ENCODE results near the gene ATP2A1.

The ATP2A1 gene

DNA sequence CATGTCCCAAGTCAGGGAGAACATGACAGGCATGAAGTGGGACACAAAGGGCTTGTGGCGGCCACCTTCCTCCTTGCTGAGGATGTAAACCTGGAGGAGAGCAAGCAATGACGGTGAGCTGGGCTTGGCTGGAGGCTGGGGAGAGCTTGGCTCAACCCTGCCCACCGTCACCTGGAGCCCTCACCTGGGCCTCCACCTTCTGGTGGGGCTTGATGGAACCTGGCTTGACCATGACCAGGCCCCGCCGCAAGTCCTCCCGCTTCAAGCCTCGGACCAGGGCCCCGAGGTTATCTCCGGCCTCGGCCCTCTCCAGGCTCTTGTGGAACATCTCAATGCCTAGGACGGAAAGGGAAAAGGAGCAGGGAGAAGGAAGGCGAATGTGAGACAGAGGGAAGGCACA is 34.5 kb upstream of the ATP2A1 start:
- H3F3A ChIP-seq (ENCODE audit: insufficient read depth, low read length): 0 out of 2 replicates have a peak, but pooled peaks cover 2% of the 10 kb centered on the region
- no peaks in the 10 kb centered on the region for H3K9me3 ChIP-seq (ENCODE audit: low read length)
- no peaks in the 10 kb centered on the region for H4K20me1 ChIP-seq (ENCODE audit: insufficient read depth, low read length)
- TF ChIP-seq, protein P1, sequence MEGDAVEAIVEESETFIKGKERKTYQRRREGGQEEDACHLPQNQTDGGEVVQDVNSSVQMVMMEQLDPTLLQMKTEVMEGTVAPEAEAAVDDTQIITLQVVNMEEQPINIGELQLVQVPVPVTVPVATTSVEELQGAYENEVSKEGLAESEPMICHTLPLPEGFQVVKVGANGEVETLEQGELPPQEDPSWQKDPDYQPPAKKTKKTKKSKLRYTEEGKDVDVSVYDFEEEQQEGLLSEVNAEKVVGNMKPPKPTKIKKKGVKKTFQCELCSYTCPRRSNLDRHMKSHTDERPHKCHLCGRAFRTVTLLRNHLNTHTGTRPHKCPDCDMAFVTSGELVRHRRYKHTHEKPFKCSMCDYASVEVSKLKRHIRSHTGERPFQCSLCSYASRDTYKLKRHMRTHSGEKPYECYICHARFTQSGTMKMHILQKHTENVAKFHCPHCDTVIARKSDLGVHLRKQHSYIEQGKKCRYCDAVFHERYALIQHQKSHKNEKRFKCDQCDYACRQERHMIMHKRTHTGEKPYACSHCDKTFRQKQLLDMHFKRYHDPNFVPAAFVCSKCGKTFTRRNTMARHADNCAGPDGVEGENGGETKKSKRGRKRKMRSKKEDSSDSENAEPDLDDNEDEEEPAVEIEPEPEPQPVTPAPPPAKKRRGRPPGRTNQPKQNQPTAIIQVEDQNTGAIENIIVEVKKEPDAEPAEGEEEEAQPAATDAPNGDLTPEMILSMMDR (IDR thresholded peaks at IDR 0.05; ENCODE audit: low read length): no peak
- TF ChIP-seq EZH2 (IDR thresholded peaks at IDR 0.05; ENCODE audit: borderline replicate concordance, low read length): no peak
- H3K4me1 ChIP-seq (ENCODE audit: insufficient read depth, low read length, severe bottlenecking): peaks cover 17% of the 10 kb centered on the region
- peaks cover 11% of the 10 kb centered on the region; the same call in 1 of the 2 replicates for H3K79me2 ChIP-seq (ENCODE audit: insufficient read depth, low read length)
- no peak overlapping the region for H2AFZ ChIP-seq (ENCODE audit: low read length)
- no peak overlapping the region for H3K27ac ChIP-seq (ENCODE audit: low read depth, low read length, poor library complexity, severe bottlenecking)
- no peaks in the 10 kb centered on the region for H3K9me2 ChIP-seq (ENCODE audit: low read depth, low read length)
- no peak overlapping the region for H3K9ac ChIP-seq (ENCODE audit: low read length)
- H3K4me3 ChIP-seq (ENCODE audit: low read depth, low read length, poor library complexity, severe bottlenecking): no peak overlapping the region
- peaks cover 53% of the 10 kb centered on the region for H3K36me3 ChIP-seq (ENCODE audit: insufficient read depth, low read length)
- no peak overlapping the region for H3K4me2 ChIP-seq (ENCODE audit: low read length)
- H3K27me3 ChIP-seq (ENCODE audit: insufficient read depth, low read length): no peaks in the 10 kb centered on the region

DNA sequence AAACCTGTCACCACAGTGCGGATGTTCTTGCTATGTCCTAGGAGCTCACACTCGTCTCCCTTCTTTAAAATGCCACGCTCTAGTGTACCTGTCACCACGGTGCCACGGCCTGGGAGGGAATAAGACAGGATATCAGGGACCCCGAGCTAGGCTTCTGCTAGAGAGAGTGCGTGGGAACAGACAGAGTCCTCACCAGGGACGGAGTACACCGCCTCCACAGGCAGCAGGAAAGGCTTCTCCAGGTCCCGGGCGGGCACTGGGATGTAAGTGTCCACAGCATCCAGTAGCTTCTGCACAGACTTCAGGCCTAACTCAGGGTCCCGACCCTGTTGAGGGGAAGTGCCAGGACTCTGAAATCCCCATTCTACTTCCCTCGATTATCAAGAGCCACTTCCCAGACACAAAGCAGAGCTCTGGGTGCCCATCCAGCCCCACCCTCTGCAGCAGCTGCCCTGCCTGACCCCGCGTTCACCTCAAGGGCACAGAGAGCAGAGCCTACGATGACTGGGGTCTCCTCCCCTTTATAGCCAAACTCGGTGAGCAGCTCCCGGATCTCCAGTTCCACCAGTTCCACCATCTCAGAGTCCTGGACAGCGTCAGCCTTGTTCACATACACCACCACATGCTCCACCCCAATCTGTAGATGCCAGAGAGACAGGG is 33.9 kb upstream of the ATP2A1 start:
- no peaks in the 10 kb centered on the region for H3K9me3 ChIP-seq (ENCODE audit: low read length)
- H3K79me2 ChIP-seq (ENCODE audit: insufficient read depth, low read length): peaks cover 11% of the 10 kb centered on the region; the same call in 1 of the 2 replicates
- H2AFZ ChIP-seq (ENCODE audit: low read length): no peak overlapping the region
- H3K9ac ChIP-seq (ENCODE audit: low read length): peak overlapping the region; percentile 94; the same call in 1 of the 2 replicates
- no peaks in the 10 kb centered on the region for H3F3A ChIP-seq (ENCODE audit: insufficient read depth, low read length)
- no peaks in the 10 kb centered on the region for H4K20me1 ChIP-seq (ENCODE audit: insufficient read depth, low read length)
- H3K36me3 ChIP-seq (ENCODE audit: insufficient read depth, low read length): peaks cover 47% of the 10 kb centered on the region
- peak overlapping the region; percentile 99 for H3K4me2 ChIP-seq (ENCODE audit: low read length)
- H3K27ac ChIP-seq (ENCODE audit: low read depth, low read length, poor library complexity, severe bottlenecking): no peak overlapping the region
- H3K9me2 ChIP-seq (ENCODE audit: low read depth, low read length): no peaks in the 10 kb centered on the region
- TF ChIP-seq EZH2 (IDR thresholded peaks at IDR 0.05; ENCODE audit: borderline replicate concordance, low read length): no peak
- TF ChIP-seq, protein P1 (IDR thresholded peaks at IDR 0.05; ENCODE audit: low read length): no peak
- H3K4me3 ChIP-seq (ENCODE audit: low read depth, low read length, poor library complexity, severe bottlenecking): peak overlapping the region; percentile 98
- H3K27me3 ChIP-seq (ENCODE audit: insufficient read depth, low read length): no peaks in the 10 kb centered on the region
- peaks cover 21% of the 10 kb centered on the region for H3K4me1 ChIP-seq (ENCODE audit: insufficient read depth, low read length, severe bottlenecking)

DNA sequence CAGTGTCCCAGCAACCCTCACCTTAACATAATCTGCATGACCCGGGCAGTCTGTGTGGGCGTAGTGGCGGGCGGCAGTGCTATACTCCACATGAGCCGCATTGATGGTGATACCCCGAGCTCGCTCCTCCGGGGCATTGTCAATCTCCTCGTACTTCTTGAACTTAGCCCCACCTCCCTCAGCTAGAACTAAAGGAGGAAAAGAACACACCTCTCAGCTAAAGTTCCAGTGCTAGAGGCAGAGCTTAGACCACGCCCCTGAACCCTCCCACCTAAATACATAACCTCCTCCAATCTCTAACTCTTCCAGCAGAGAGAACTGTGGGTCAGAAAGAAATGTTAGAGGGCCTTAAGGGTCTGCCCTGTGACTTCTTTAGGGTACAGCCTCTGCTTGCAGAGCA is 33.0 kb upstream of the ATP2A1 start:
- Histone ChIP-seq H3K9me2 (ENCODE audit: low read depth, low read length) (no peaks in the 10 kb centered on the region), H3K4me2 (ENCODE audit: low read length) (peak overlapping the region; percentile 99), H3K27me3 (ENCODE audit: insufficient read depth, low read length) (no peaks in the 10 kb centered on the region), H3K9ac (ENCODE audit: low read length) (peak overlapping the region; percentile 94), H3K79me2 (ENCODE audit: insufficient read depth, low read length) (peaks cover 11% of the 10 kb centered on the region; the same call in 1 of the 2 replicates), H3K27ac (ENCODE audit: low read depth, low read length, poor library complexity, severe bottlenecking) (peak overlapping the region; percentile 56), H3F3A (ENCODE audit: insufficient read depth, low read length) (no peaks in the 10 kb centered on the region), H3K4me1 (ENCODE audit: insufficient read depth, low read length, severe bottlenecking) (peaks cover 21% of the 10 kb centered on the region), H4K20me1 (ENCODE audit: insufficient read depth, low read length) (no peaks in the 10 kb centered on the region), H3K9me3 (ENCODE audit: low read length) (no peaks in the 10 kb centered on the region), H3K4me3 (ENCODE audit: low read depth, low read length, poor library complexity, severe bottlenecking) (peak overlapping the region; percentile 98), H2AFZ (ENCODE audit: low read length) (no peak overlapping the region), H3K36me3 (ENCODE audit: insufficient read depth, low read length) (peaks cover 47% of the 10 kb centered on the region)
- TF ChIP-seq EZH2 (IDR thresholded peaks at IDR 0.05; ENCODE audit: borderline replicate concordance, low read length): no peak
- TF ChIP-seq, protein P1 (IDR thresholded peaks at IDR 0.05; ENCODE audit: low read length): no peak
